Neural cell (in vitro differentiated cells): ENCODE measurements around the gene WFDC5. TPM values are rescaled to one million over a fixed set of nuclear protein-coding genes. Genes with fewer than 3 reads are reported as not detected.

Experiments
- H2AFZ ChIP-seq: fragments of 200-600, 300-800 bp; sonication (generic), shearing (Covaris generic); 2 replicates; pipeline ENCODE4 v1.6.0; 2014; ENCODE audit warnings: low read depth, mild to moderate bottlenecking, antibody characterized with exemption, low read length, moderate library complexity
- H3F3A ChIP-seq: fragments of 200-600 bp; shearing (Covaris generic); 2 replicates; pipeline ENCODE4 v1.6.1; 2016; ENCODE audit warnings: mild to moderate bottlenecking, moderate library complexity, mixed read lengths, antibody characterized with exemption, low read length; ENCODE audit not compliant: insufficient read depth, poor library complexity, severe bottlenecking
- H3K27ac ChIP-seq: fragments of 200-600, 300-800 bp; sonication (generic), shearing (Covaris generic); 2 replicates; pipeline ENCODE4 v1.5.1; 2014; ENCODE audit warnings: mild to moderate bottlenecking, low read length, moderate library complexity
- H3K27me3 ChIP-seq: fragments of 300-800, 200-600 bp; sonication (generic), shearing (Covaris generic); 2 replicates; pipeline ENCODE4 v1.6.0; 2014; ENCODE audit warnings: mild to moderate bottlenecking, low read depth, low read length, moderate library complexity; ENCODE audit not compliant: insufficient read depth
- H3K36me3 ChIP-seq: fragments of 300-800, 200-600 bp; sonication (generic), shearing (Covaris generic); 2 replicates; pipeline ENCODE4 v1.5.1; 2014; ENCODE audit warnings: mild to moderate bottlenecking, antibody characterized with exemption, low read length, moderate library complexity; ENCODE audit not compliant: insufficient read depth
- H3K4me2 ChIP-seq: fragments of 300-800, 200-600 bp; sonication (generic), shearing (Covaris generic); 2 replicates; pipeline ENCODE4 v1.6.0; 2014; ENCODE audit warnings: mild to moderate bottlenecking, low read length
- H3K4me3 ChIP-seq: fragments of 300-800, 200-600 bp; sonication (generic), shearing (Covaris generic); 2 replicates; pipeline ENCODE4 v1.5.1; 2014; ENCODE audit warnings: mild to moderate bottlenecking, low read length, moderate library complexity
- H3K79me2 ChIP-seq: fragments of 200-600 bp; shearing (Covaris generic); replicated peaks from 2 replicates; pipeline ENCODE4 v1.6.0; 2014; ENCODE audit warnings: mild to moderate bottlenecking, low read length, moderate library complexity; ENCODE audit not compliant: insufficient read depth
- H3K9ac ChIP-seq: fragments of 300-800, 200-600 bp; sonication (generic), shearing (Covaris generic); 2 replicates; pipeline ENCODE4 v1.6.1; 2016; ENCODE audit warnings: mild to moderate bottlenecking, low read length, mixed read lengths
- H3K9me2 ChIP-seq: fragments of 200-600 bp; shearing (Covaris generic); 2 replicates; pipeline ENCODE4 v1.6.1; 2016; ENCODE audit warnings: mild to moderate bottlenecking, low read length, mixed read lengths; ENCODE audit not compliant: insufficient read depth
- H3K9me3 ChIP-seq: fragments of 200-600, 300-800 bp; sonication (generic), shearing (Covaris generic); 2 replicates; pipeline ENCODE4 v1.6.1; 2016; ENCODE audit warnings: mild to moderate bottlenecking, mixed run types, low read length, moderate library complexity, mixed read lengths
- H4K20me1 ChIP-seq: fragments of 200-600 bp; shearing (Covaris generic); 2 replicates; pipeline ENCODE4 v1.6.1; 2016; ENCODE audit warnings: mild to moderate bottlenecking, mixed run types; ENCODE audit not compliant: insufficient read depth
- EP300 ChIP-seq: fragments of 450-650 bp; conservative IDR thresholded peaks from 2 replicates; pipeline ENCODE4 v1.6.1; 2014; ENCODE audit warnings: antibody characterized with exemption, mild to moderate bottlenecking, moderate library complexity; ENCODE audit not compliant: poor library complexity, severe bottlenecking
- EZH2 ChIP-seq: fragments of 200-600, 300-800 bp; shearing (Covaris generic), sonication (generic); IDR thresholded peaks from 2 replicates; pipeline ENCODE4 v1.6.1; 2014; ENCODE audit warnings: antibody characterized with exemption, low read length, borderline replicate concordance, mild to moderate bottlenecking; ENCODE audit not compliant: insufficient read depth, poor library complexity, severe bottlenecking
- MXI1 ChIP-seq: fragments of 450-650 bp; conservative IDR thresholded peaks from 2 replicates; pipeline ENCODE4 v1.6.1; 2014; ENCODE audit warnings: antibody characterized with exemption, mild to moderate bottlenecking; ENCODE audit not compliant: poor library complexity, severe bottlenecking
- POLR2AphosphoS5 ChIP-seq: IDR thresholded peaks from 2 replicates; pipeline ENCODE4 v1.6.1; 2012
- RAD21 ChIP-seq: fragments of 450-650 bp; conservative IDR thresholded peaks from 2 replicates; pipeline ENCODE4 v1.6.1; 2014; ENCODE audit warnings: antibody characterized with exemption, mild to moderate bottlenecking, moderate library complexity
- SMC3 ChIP-seq: fragments of 450-650 bp; conservative IDR thresholded peaks from 2 replicates; pipeline ENCODE4 v1.6.1; 2014; ENCODE audit warnings: antibody characterized with exemption, mild to moderate bottlenecking, moderate library complexity; ENCODE audit not compliant: poor library complexity
- TAF1 ChIP-seq: IDR thresholded peaks from 2 replicates; pipeline ENCODE4 v1.6.1; 2012; ENCODE audit warnings: low read depth
- polyA plus RNA-seq: library from polyadenylated mRNA; depleted of rRNA; stranded (reverse); fragments of >200 nt; gene quantifications from 2 replicates; pipeline ENCODE4 v1.2.3, GENCODE V29; 2014
- TF ChIP-seq, protein P1 (sequence below): fragments of 450-650 bp; IDR thresholded peaks from 2 replicates; pipeline ENCODE4 v1.5.1; 2014; ENCODE audit warnings: antibody characterized with exemption, mild to moderate bottlenecking, moderate library complexity; ENCODE audit not compliant: poor library complexity, severe bottlenecking
- TF ChIP-seq, protein P2 (sequence below): IDR thresholded peaks from 2 replicates; pipeline ENCODE4 v1.6.1; 2012; ENCODE audit warnings: borderline replicate concordance

The WFDC5 gene
- polyA plus RNA-seq, 1 donor from 2014 or later = not detected

DNA sequence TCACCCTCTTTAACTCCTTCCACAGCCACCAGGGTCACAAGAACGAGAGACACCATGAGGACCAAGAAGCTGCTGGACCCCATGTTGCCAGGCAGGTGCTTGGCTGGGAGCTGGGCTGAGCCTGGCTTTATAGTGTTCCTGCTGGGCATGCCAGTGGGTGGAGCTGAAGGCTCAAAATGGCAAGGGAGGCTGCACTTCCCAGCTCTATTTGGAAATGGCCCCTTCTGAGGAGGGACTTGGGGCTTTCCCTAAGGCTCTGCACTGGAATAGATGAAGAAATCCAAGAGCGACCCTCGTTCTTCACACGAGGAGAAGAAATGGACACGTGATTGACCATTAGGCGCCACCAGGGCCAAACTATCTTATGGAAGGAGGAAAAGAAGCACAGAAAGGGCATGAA is 9.4 kb upstream of the WFDC5 start, which contains the start of gene WFDC12:
WFDC12 (minus strand) TSS at position 101 of the 400 bp plus-strand sequence; CDS start at position 83, 18 bp downstream.
- Histone ChIP-seq H3K9ac (no peak within 1 kb of the TSS), H3K9me3 (no peaks in the 10 kb centered on the region), H3F3A (no peaks in the 10 kb centered on the region), H3K4me2 (no peak within 1 kb of the TSS), H3K27ac (no peak within 1 kb of the TSS), H2AFZ (no peak within 1 kb of the TSS), H3K27me3 (no peaks in the 10 kb centered on the region), H3K79me2 (no peaks in the 10 kb centered on the region), H3K36me3 (no peaks in the 10 kb centered on the region), H4K20me1 (no peaks in the 10 kb centered on the region), H3K4me3 (no peak within 1 kb of the TSS), H3K9me2 (no peaks in the 10 kb centered on the region)
- TF ChIP-seq POLR2AphosphoS5 (no peak), SMC3 (no peak), EZH2 (no peak), RAD21 (no peak), EP300 (no peak), TAF1 (no peak), MXI1 (no peak)
- TF ChIP-seq, protein P1, sequence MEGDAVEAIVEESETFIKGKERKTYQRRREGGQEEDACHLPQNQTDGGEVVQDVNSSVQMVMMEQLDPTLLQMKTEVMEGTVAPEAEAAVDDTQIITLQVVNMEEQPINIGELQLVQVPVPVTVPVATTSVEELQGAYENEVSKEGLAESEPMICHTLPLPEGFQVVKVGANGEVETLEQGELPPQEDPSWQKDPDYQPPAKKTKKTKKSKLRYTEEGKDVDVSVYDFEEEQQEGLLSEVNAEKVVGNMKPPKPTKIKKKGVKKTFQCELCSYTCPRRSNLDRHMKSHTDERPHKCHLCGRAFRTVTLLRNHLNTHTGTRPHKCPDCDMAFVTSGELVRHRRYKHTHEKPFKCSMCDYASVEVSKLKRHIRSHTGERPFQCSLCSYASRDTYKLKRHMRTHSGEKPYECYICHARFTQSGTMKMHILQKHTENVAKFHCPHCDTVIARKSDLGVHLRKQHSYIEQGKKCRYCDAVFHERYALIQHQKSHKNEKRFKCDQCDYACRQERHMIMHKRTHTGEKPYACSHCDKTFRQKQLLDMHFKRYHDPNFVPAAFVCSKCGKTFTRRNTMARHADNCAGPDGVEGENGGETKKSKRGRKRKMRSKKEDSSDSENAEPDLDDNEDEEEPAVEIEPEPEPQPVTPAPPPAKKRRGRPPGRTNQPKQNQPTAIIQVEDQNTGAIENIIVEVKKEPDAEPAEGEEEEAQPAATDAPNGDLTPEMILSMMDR = no peak
- TF ChIP-seq, protein P2, sequence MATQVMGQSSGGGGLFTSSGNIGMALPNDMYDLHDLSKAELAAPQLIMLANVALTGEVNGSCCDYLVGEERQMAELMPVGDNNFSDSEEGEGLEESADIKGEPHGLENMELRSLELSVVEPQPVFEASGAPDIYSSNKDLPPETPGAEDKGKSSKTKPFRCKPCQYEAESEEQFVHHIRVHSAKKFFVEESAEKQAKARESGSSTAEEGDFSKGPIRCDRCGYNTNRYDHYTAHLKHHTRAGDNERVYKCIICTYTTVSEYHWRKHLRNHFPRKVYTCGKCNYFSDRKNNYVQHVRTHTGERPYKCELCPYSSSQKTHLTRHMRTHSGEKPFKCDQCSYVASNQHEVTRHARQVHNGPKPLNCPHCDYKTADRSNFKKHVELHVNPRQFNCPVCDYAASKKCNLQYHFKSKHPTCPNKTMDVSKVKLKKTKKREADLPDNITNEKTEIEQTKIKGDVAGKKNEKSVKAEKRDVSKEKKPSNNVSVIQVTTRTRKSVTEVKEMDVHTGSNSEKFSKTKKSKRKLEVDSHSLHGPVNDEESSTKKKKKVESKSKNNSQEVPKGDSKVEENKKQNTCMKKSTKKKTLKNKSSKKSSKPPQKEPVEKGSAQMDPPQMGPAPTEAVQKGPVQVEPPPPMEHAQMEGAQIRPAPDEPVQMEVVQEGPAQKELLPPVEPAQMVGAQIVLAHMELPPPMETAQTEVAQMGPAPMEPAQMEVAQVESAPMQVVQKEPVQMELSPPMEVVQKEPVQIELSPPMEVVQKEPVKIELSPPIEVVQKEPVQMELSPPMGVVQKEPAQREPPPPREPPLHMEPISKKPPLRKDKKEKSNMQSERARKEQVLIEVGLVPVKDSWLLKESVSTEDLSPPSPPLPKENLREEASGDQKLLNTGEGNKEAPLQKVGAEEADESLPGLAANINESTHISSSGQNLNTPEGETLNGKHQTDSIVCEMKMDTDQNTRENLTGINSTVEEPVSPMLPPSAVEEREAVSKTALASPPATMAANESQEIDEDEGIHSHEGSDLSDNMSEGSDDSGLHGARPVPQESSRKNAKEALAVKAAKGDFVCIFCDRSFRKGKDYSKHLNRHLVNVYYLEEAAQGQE = no peak

DNA sequence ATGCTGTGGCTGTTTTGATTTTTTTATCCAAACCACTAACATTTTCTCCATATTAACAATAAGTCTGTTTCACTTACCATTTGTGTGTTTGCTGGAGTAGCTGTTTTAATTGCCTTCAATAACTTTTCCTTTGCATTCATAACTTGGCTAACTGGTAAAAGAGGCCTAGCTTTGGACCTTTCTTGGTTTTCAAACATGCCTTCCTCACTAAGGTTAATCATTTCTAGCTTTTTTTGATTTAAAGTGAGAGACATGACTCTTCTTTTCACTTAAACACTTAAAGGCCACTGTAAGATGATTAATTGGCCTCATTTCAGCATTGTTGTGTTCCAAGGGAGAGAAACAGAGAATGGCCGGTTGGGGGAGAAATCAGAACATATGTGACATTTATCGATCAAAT is 6.4 kb upstream of the WFDC5 start:
- no peak overlapping the region for H3K4me2 ChIP-seq
- H3K27ac ChIP-seq = no peak overlapping the region
- H3K36me3 ChIP-seq = no peaks in the 10 kb centered on the region
- H2AFZ ChIP-seq = no peak overlapping the region
- H3K79me2 ChIP-seq = no peaks in the 10 kb centered on the region
- H3K4me3 ChIP-seq = no peak overlapping the region
- H4K20me1 ChIP-seq = no peaks in the 10 kb centered on the region
- no peak for TF ChIP-seq TAF1
- H3K27me3 ChIP-seq = no peaks in the 10 kb centered on the region
- H3K9ac ChIP-seq = no peak overlapping the region
- no peaks in the 10 kb centered on the region for H3K9me3 ChIP-seq
- H3K9me2 ChIP-seq = no peaks in the 10 kb centered on the region
- H3F3A ChIP-seq = no peaks in the 10 kb centered on the region
